ENCODE results near the gene SKI.

DNA sequence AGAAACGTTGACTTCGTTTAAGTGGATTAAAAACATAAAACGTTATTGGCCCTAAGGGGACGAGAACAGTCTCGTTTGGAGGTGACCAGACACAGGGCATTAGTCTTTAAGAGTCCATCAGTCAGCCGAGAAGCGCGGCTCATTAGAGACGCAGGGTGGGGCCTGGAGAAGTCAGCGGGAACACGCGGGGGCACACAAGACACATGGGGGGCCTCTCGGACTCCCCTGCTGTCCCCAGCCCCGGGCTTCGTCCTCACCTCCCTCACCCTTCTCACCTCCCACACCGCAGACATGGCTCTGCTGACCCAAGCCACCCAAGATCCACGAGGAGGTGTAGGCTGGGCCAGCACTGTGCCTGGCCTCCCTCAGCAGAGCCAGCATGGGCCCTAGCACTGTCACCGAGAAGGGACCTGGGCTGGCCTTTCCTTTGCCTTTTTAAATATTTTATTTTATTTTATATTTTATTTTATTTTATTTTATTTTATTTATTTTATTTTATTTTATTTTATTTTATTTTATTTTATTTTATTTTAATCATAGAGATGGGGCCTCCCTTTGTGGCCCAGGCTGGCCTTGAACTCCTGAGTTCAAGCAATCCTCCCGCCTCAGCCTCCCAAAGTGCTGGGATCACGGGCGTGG, 114.4 kb downstream of the SKI start:
- no peak for TF ChIP-seq ZNF274 (IDR thresholded peaks at IDR 0.05; ENCODE audit: insufficient read depth, insufficient read length)
- TF ChIP-seq RCOR1 (conservative IDR thresholded peaks at IDR 0.05; ENCODE audit: low read depth, low read length) = no peak
- no peak for TF ChIP-seq CTCF (IDR thresholded peaks at IDR 0.05 in 2 of 3, conservative IDR thresholded peaks at IDR 0.05 in 1 of 3; ENCODE audit: control insufficient read depth in 2 of 3, extremely low read depth in 1 of 3, insufficient read depth in 1 of 3, low read depth in 3 of 3, low read length in 3 of 3)
- no peak for TF ChIP-seq BRCA1 (IDR thresholded peaks at IDR 0.05; ENCODE audit: low read depth, low read length)
- no peak for TF ChIP-seq JUND (IDR thresholded peaks at IDR 0.05; ENCODE audit: low read depth, low read length)
- TF ChIP-seq, protein P1, sequence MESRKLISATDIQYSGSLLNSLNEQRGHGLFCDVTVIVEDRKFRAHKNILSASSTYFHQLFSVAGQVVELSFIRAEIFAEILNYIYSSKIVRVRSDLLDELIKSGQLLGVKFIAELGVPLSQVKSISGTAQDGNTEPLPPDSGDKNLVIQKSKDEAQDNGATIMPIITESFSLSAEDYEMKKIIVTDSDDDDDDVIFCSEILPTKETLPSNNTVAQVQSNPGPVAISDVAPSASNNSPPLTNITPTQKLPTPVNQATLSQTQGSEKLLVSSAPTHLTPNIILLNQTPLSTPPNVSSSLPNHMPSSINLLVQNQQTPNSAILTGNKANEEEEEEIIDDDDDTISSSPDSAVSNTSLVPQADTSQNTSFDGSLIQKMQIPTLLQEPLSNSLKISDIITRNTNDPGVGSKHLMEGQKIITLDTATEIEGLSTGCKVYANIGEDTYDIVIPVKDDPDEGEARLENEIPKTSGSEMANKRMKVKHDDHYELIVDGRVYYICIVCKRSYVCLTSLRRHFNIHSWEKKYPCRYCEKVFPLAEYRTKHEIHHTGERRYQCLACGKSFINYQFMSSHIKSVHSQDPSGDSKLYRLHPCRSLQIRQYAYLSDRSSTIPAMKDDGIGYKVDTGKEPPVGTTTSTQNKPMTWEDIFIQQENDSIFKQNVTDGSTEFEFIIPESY (IDR thresholded peaks at IDR 0.05) = no peak
- no peak for TF ChIP-seq CEBPB (IDR thresholded peaks at IDR 0.05; ENCODE audit: borderline replicate concordance in 1 of 2, low read depth in 2 of 2, low read length in 2 of 2)
- TF ChIP-seq ESRRA (IDR thresholded peaks at IDR 0.05; ENCODE audit: low read length) = no peak
- no peak for TF ChIP-seq RAD21 (IDR thresholded peaks at IDR 0.05; ENCODE audit: insufficient read depth, low read depth, low read length)
- no peak for TF ChIP-seq EZH2 (IDR thresholded peaks at IDR 0.05; ENCODE audit: borderline replicate concordance, control insufficient read depth, low read depth, low read length)
- TF ChIP-seq, protein P2, sequence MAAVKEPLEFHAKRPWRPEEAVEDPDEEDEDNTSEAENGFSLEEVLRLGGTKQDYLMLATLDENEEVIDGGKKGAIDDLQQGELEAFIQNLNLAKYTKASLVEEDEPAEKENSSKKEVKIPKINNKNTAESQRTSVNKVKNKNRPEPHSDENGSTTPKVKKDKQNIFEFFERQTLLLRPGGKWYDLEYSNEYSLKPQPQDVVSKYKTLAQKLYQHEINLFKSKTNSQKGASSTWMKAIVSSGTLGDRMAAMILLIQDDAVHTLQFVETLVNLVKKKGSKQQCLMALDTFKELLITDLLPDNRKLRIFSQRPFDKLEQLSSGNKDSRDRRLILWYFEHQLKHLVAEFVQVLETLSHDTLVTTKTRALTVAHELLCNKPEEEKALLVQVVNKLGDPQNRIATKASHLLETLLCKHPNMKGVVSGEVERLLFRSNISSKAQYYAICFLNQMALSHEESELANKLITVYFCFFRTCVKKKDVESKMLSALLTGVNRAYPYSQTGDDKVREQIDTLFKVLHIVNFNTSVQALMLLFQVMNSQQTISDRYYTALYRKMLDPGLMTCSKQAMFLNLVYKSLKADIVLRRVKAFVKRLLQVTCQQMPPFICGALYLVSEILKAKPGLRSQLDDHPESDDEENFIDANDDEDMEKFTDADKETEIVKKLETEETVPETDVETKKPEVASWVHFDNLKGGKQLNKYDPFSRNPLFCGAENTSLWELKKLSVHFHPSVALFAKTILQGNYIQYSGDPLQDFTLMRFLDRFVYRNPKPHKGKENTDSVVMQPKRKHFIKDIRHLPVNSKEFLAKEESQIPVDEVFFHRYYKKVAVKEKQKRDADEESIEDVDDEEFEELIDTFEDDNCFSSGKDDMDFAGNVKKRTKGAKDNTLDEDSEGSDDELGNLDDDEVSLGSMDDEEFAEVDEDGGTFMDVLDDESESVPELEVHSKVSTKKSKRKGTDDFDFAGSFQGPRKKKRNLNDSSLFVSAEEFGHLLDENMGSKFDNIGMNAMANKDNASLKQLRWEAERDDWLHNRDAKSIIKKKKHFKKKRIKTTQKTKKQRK (IDR thresholded peaks at IDR 0.05; ENCODE audit: low read depth, low read length) = no peak
